AG10803 (cell line): ENCODE data around the gene SFXN5.

Experiments
- DNase-seq: peaks from one replicate; pipeline ENCODE4 v3.0.0; 2010; ENCODE audit warnings: low read depth
- H3K4me3 ChIP-seq: 2 replicates; pipeline ENCODE4 v1.5.1; 2011; ENCODE audit warnings: mild to moderate bottlenecking, low read length, control low read depth
- CTCF ChIP-seq: conservative IDR thresholded peaks from 2 replicates; pipeline ENCODE4 v1.5.1; 2011; ENCODE audit warnings: mild to moderate bottlenecking, low read length, control low read depth, inconsistent platforms

The SFXN5 gene

GRCh38 chr2:73031725-73032701, 39.5 kb downstream of the SFXN5 start:
- TF ChIP-seq CTCF: no peak
- no peak for DNase-seq
- no peak overlapping the region for H3K4me3 ChIP-seq

GRCh38 chr2:73031095-73031678, 40.3 kb downstream of the SFXN5 start:
- DNase-seq: no peak
- H3K4me3 ChIP-seq: no peak overlapping the region
- TF ChIP-seq CTCF: no peak

- TF ChIP-seq CTCF: no peak
- no peak overlapping the region for H3K4me3 ChIP-seq
- DNase-seq: no peak
Observed at GRCh38 chr2:73028841-73029240, 42.7 kb downstream of the SFXN5 start.

- TF ChIP-seq CTCF: no peak
- no peak for DNase-seq
Observed at GRCh38 chr2:73027340-73027739, 44.2 kb downstream of the SFXN5 start.

GRCh38 chr2:73023497-73023896, 48.0 kb downstream of the SFXN5 start:
- TF ChIP-seq CTCF: no peak
- no peak for DNase-seq
- no peak overlapping the region for H3K4me3 ChIP-seq

More at GRCh38 chr2:73027340-73027739, 44.2 kb downstream of the SFXN5 start:
- no peak overlapping the region for H3K4me3 ChIP-seq

GRCh38 chr2:73022024-73022568, 49.4 kb downstream of the SFXN5 start:
- no peak overlapping the region for H3K4me3 ChIP-seq
- no peak for TF ChIP-seq CTCF
- no peak for DNase-seq
